ENCODE results near the gene MAP2K6.

The MAP2K6 gene

GRCh38 chr17:69593351-69593715 is 178.8 kb downstream of the MAP2K6 start:
- no peak for TF ChIP-seq CTCF (IDR thresholded peaks at IDR 0.05; ENCODE audit: insufficient read depth, low read length, poor library complexity, severe bottlenecking)
- no peaks in the 10 kb centered on the region for H3K36me3 ChIP-seq (ENCODE audit: control insufficient read depth, insufficient read depth, low read length)
- DNase-seq (ENCODE audit: extremely low read depth, insufficient read length): no peak
- H3K4me3 ChIP-seq (replicated peaks; ENCODE audit: low read depth, low read length): no peak overlapping the region
- no peaks in the 10 kb centered on the region for H3K27me3 ChIP-seq (replicated peaks; ENCODE audit: control insufficient read depth, insufficient read depth, low read length)

GRCh38 chr17:69593716-69594115 is 179.2 kb downstream of the MAP2K6 start:
- TF ChIP-seq CTCF (IDR thresholded peaks at IDR 0.05; ENCODE audit: insufficient read depth, low read length, poor library complexity, severe bottlenecking): no peak
- no peaks in the 10 kb centered on the region for H3K36me3 ChIP-seq (ENCODE audit: control insufficient read depth, insufficient read depth, low read length)
- H3K4me3 ChIP-seq (replicated peaks; ENCODE audit: low read depth, low read length): no peak overlapping the region
- no peak for DNase-seq (ENCODE audit: extremely low read depth, insufficient read length)
- no peaks in the 10 kb centered on the region for H3K27me3 ChIP-seq (replicated peaks; ENCODE audit: control insufficient read depth, insufficient read depth, low read length)

- no peak for TF ChIP-seq CTCF (IDR thresholded peaks at IDR 0.05; ENCODE audit: insufficient read depth, low read length, poor library complexity, severe bottlenecking)
- H3K27me3 ChIP-seq (replicated peaks; ENCODE audit: control insufficient read depth, insufficient read depth, low read length): no peaks in the 10 kb centered on the region
- DNase-seq (ENCODE audit: extremely low read depth, insufficient read length): no peak
- H3K4me3 ChIP-seq (replicated peaks; ENCODE audit: low read depth, low read length): no peak overlapping the region
- H3K36me3 ChIP-seq (ENCODE audit: control insufficient read depth, insufficient read depth, low read length): no peaks in the 10 kb centered on the region
These were observed 180.1 kb downstream of the MAP2K6 start for GRCh38 chr17:69594641-69595040.

- H3K27me3 ChIP-seq (replicated peaks; ENCODE audit: control insufficient read depth, insufficient read depth, low read length): no peaks in the 10 kb centered on the region
- no peak overlapping the region for H3K4me3 ChIP-seq (replicated peaks; ENCODE audit: low read depth, low read length)
- TF ChIP-seq CTCF (IDR thresholded peaks at IDR 0.05; ENCODE audit: insufficient read depth, low read length, poor library complexity, severe bottlenecking): no peak
- no peak for DNase-seq (ENCODE audit: extremely low read depth, insufficient read length)
- H3K36me3 ChIP-seq (ENCODE audit: control insufficient read depth, insufficient read depth, low read length): no peaks in the 10 kb centered on the region
These were observed 181.6 kb downstream of the MAP2K6 start for GRCh38 chr17:69596141-69596540.

- no peaks in the 10 kb centered on the region for H3K27me3 ChIP-seq (replicated peaks; ENCODE audit: control insufficient read depth, insufficient read depth, low read length)
- no peak for DNase-seq (ENCODE audit: extremely low read depth, insufficient read length)
- no peak overlapping the region for H3K4me3 ChIP-seq (replicated peaks; ENCODE audit: low read depth, low read length)
- H3K36me3 ChIP-seq (ENCODE audit: control insufficient read depth, insufficient read depth, low read length): no peaks in the 10 kb centered on the region
- no peak for TF ChIP-seq CTCF (IDR thresholded peaks at IDR 0.05; ENCODE audit: insufficient read depth, low read length, poor library complexity, severe bottlenecking)
These were observed 183.6 kb downstream of the MAP2K6 start for GRCh38 chr17:69597898-69598692.

GRCh38 chr17:69602972-69603371 is 188.5 kb downstream of the MAP2K6 start:
- Histone ChIP-seq H3K4me3 (replicated peaks; ENCODE audit: low read depth, low read length) (no peak overlapping the region), H3K27me3 (replicated peaks; ENCODE audit: control insufficient read depth, insufficient read depth, low read length) (no peaks in the 10 kb centered on the region), H3K36me3 (ENCODE audit: control insufficient read depth, insufficient read depth, low read length) (no peaks in the 10 kb centered on the region)
- no peak for DNase-seq (ENCODE audit: extremely low read depth, insufficient read length)
- no peak for TF ChIP-seq CTCF (IDR thresholded peaks at IDR 0.05; ENCODE audit: insufficient read depth, low read length, poor library complexity, severe bottlenecking)

All from GM06990 (cell line).